CD4-positive, alpha-beta T cell (primary cell): Measurements from ENCODE around the gene KCMF1. TPM values are rescaled to one million over a fixed set of nuclear protein-coding genes. Genes with fewer than 3 reads are reported as not detected.

Experiments
- ATAC-seq: fragments of 200-7000 bp; cut with Tn5 transposase; one replicate; pipeline ENCODE4 v1.10.0; 2022; ENCODE audit warnings: mild to moderate bottlenecking; ENCODE audit not compliant: poor library complexity
- CTCF ChIA-PET: fragments of 350-600 bp; sonication (Branson Sonifier 250); formaldehyde crosslinking; loops from one replicate; lab custom pipeline; 2021; ENCODE audit warnings: antibody characterized with exemption, inconsistent platforms; lab: Charles Lee
- POLR2A ChIA-PET: fragments of 350-600 bp; sonication (Branson Sonifier 250); formaldehyde crosslinking; loops from one replicate; lab custom pipeline; 2021; ENCODE audit warnings: antibody characterized with exemption, inconsistent platforms; lab: Charles Lee
- DNase-seq, 14 experiments: peaks; one replicate each; pipeline ENCODE4 v3.0.0-alpha.2; 2013 to 2020; ENCODE audit warnings: mixed read lengths in 2 of 14
- H3K27ac ChIP-seq, 2 donors: one replicate each; pipeline versions ENCODE4 v1.5.1 to v1.7.0; 2013; ENCODE audit warnings: low read length in 2 of 2, low read depth in 1 of 2, mild to moderate bottlenecking in 1 of 2
- H3K27me3 ChIP-seq, 2 experiments: 1 replicate in 1 of 2; 2 replicates in 1 of 2; pipeline versions ENCODE4 v1.6.1 to v1.7.0; 2013; ENCODE audit warnings: low read length in 2 of 2, control low read depth in 1 of 2, mild to moderate bottlenecking in 1 of 2, moderate library complexity in 1 of 2; ENCODE audit not compliant: insufficient read depth in 2 of 2, control insufficient read depth in 1 of 2
- H3K36me3 ChIP-seq: one replicate; pipeline ENCODE4 v1.6.1; 2013; ENCODE audit warnings: low read length, control low read depth; ENCODE audit not compliant: insufficient read depth
- H3K4me1 ChIP-seq: one replicate; pipeline ENCODE4 v1.6.1; 2013; ENCODE audit warnings: low read length, control low read depth; ENCODE audit not compliant: insufficient read depth
- H3K4me3 ChIP-seq: one replicate; pipeline ENCODE4 v1.5.1; 2013; ENCODE audit warnings: mild to moderate bottlenecking, low read length, moderate library complexity
- H3K9me3 ChIP-seq, 2 experiments: 1 replicate in 1 of 2; 2 replicates in 1 of 2; pipeline versions ENCODE4 v1.6.1 to v1.7.0; 2013; ENCODE audit warnings: low read length in 2 of 2, mild to moderate bottlenecking in 2 of 2, control low read depth in 1 of 2, moderate library complexity in 1 of 2; ENCODE audit not compliant: control insufficient read depth in 1 of 2, insufficient read depth in 1 of 2
- H3K27ac Mint-ChIP-seq: one replicate; pipeline ENCODE4 v1.8.0; 2020; ENCODE audit warnings: mixed read lengths
- H3K27me3 Mint-ChIP-seq: one replicate; pipeline ENCODE4 v1.8.0; 2021; ENCODE audit warnings: mixed read lengths
- H3K36me3 Mint-ChIP-seq: one replicate; pipeline ENCODE4 v1.8.0; 2021; ENCODE audit warnings: low read depth, mixed read lengths
- H3K4me1 Mint-ChIP-seq: one replicate; pipeline ENCODE4 v1.8.0; 2021; ENCODE audit warnings: low read depth, mixed read lengths
- H3K4me3 Mint-ChIP-seq: one replicate; pipeline ENCODE4 v1.8.0; 2020; ENCODE audit warnings: mild to moderate bottlenecking, mixed read lengths
- H3K9me3 Mint-ChIP-seq: one replicate; pipeline ENCODE4 v1.8.0; 2020; ENCODE audit warnings: mixed read lengths
- intact Hi-C, 2 experiments: fragments of 100-400 bp; cut with DNase I in 1 of 2; cut with micrococcal nuclease in 1 of 2; formaldehyde crosslinking; loops; one replicate each; pipeline versions ENCODE4 v1.15.1 to v1.9.0; 2023 to 2025; cut with DNase I, micrococcal nuclease
- total RNA-seq, 174 experiments: library from RNA in 2 of 174; stranded (reverse) in 2 of 174; gene quantifications; one replicate each; pipeline ENCODE4 v1.2.3 and lab custom pipeline; 2021 to 2026
- TF ChIP-seq, protein P1 (sequence below): fragments of 200-600 bp; IDR thresholded peaks from one replicate; pipeline ENCODE4 v1.8.0; 2022; ENCODE audit warnings: antibody characterized with exemption, mild to moderate bottlenecking

The KCMF1 gene
- total RNA-seq, 2 experiments from 2014 or later, result 72.4 to 78.0 TPM

DNA sequence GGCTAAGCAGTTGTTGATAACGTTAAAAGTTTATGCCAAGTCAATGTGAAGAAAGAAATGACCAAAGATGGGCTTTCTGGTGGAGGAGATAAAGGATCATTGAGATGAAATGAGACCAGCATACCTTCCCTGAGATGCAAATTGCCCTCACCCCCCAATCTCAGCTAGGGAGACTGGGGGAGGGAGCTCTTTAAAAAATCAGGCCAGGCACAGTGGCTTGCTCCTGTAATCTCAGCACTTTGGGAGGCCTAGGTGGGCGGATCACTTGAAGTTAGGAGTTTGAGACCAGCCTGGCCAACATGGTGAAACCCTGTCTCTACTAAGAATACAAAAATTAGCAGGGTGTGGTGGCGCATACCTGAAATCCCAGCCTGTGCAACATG, 30.9 kb upstream of the KCMF1 start:
- peak overlapping the region; percentile 89 for H3K27ac Mint-ChIP-seq
- H3K36me3 ChIP-seq, result no peaks in the 10 kb centered on the region
- peak overlapping the region; percentile 66 for H3K4me3 Mint-ChIP-seq
- H3K4me1 Mint-ChIP-seq, result peaks cover 40% of the 10 kb centered on the region
- H3K9me3 Mint-ChIP-seq, result no peaks in the 10 kb centered on the region
- H3K9me3 ChIP-seq, result no peaks in the 10 kb centered on the region
- ChIA-PET POLR2A (interaction anchor here (0.8 to 4.7 kb wide), 19 partner anchors 10 to 387 kb away, joined by 3 to 70 read pairs (median 6); partner anchors contain the start of genes KCMF1, TGOLN2, TMSB10 and TRABD2A), CTCF (interaction anchor here (0.6 to 12.1 kb wide), 3 partner anchors 12 to 75 kb away, joined by 3 to 117 read pairs (median 4); no protein-coding TSS in a partner anchor)
- H3K4me1 ChIP-seq, result peaks cover 30% of the 10 kb centered on the region
- no peaks in the 10 kb centered on the region for H3K27me3 Mint-ChIP-seq
- peak overlapping the region; percentile 64 to 82 for H3K27ac ChIP-seq
- no peaks in the 10 kb centered on the region for H3K27me3 ChIP-seq
- peak overlapping the region; percentile 33 for H3K4me3 ChIP-seq
- ATAC-seq (no peak), DNase-seq (no peak)
- H3K36me3 Mint-ChIP-seq, result no peaks in the 10 kb centered on the region
- intact Hi-C loops, result no loop called here
- TF ChIP-seq, protein P1, sequence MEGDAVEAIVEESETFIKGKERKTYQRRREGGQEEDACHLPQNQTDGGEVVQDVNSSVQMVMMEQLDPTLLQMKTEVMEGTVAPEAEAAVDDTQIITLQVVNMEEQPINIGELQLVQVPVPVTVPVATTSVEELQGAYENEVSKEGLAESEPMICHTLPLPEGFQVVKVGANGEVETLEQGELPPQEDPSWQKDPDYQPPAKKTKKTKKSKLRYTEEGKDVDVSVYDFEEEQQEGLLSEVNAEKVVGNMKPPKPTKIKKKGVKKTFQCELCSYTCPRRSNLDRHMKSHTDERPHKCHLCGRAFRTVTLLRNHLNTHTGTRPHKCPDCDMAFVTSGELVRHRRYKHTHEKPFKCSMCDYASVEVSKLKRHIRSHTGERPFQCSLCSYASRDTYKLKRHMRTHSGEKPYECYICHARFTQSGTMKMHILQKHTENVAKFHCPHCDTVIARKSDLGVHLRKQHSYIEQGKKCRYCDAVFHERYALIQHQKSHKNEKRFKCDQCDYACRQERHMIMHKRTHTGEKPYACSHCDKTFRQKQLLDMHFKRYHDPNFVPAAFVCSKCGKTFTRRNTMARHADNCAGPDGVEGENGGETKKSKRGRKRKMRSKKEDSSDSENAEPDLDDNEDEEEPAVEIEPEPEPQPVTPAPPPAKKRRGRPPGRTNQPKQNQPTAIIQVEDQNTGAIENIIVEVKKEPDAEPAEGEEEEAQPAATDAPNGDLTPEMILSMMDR, result no peak

DNA sequence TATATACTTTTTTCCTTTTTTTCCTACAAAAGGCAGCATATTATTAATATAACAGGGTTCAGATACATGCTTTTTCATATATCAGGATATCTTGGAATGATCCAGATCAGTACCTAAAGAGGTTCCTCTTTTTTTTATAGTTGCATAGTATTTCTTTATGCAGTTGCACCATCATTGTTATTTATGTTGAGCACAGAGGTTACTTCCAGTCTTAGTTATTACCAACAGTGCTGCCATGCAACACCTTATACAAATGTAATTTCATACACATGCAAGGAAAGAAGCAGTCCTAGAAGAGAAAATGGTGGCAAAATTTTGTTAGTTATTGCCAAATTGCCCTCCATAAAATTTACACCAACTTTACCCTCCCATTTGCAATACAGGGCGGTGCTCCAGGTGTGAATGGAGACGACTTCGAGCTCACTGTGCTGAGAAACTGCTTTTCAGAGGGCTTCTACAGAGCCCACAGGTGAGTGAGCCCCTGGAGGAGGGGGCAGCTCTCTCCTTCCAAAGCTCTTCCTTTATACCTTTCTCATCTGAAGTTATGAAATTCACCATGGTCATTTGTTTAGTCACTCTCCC, 30.0 kb upstream of the KCMF1 start:
- DNase-seq, result no peak
- Histone ChIP-seq H3K27ac (no peak overlapping the region), H3K36me3 (no peaks in the 10 kb centered on the region), H3K27me3 (no peaks in the 10 kb centered on the region), H3K4me3 (no peak overlapping the region), H3K4me1 (peaks cover 38% of the 10 kb centered on the region), H3K9me3 (no peaks in the 10 kb centered on the region)
- H3K27ac Mint-ChIP-seq, result peak overlapping the region; percentile 36
- peaks cover 47% of the 10 kb centered on the region for H3K4me1 Mint-ChIP-seq
- H3K4me3 Mint-ChIP-seq, result no peak overlapping the region
- TF ChIP-seq, protein P1, result no peak
- no peaks in the 10 kb centered on the region for H3K36me3 Mint-ChIP-seq
- ChIA-PET CTCF (interaction anchor here (1.2 to 12.1 kb wide), 2 partner anchors 13 to 59 kb away, joined by 4 to 117 read pairs; no protein-coding TSS in a partner anchor), POLR2A (interaction anchor here (1.3 to 4.7 kb wide), 3 partner anchors 15 to 35 kb away, joined by 4 to 70 read pairs (median 23); partner anchors contain the start of genes KCMF1 and TMSB10)
- ATAC-seq, result no peak
- H3K27me3 Mint-ChIP-seq, result no peaks in the 10 kb centered on the region
- no peaks in the 10 kb centered on the region for H3K9me3 Mint-ChIP-seq
- intact Hi-C loops, result no loop called here

DNA sequence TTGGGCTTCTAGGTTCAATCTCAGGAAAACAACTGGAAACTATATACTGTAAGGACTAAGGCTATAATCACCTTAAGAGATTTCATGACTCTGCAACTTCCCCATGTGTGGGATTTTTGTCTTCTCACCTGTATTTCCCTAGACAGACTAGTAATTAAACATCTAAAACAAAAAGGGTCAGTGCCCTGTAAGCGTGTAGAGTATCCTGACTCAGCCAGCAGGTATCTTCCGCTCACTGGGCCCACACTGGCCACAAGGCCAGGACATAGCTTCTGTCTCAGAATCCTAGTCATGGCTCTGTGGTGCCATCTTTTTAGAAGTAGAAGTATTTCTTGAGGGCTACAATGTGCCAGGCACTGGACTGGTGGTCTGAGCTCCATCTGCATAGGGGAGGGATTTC, 28.8 kb upstream of the KCMF1 start:
- CTCF ChIA-PET, result interaction anchor here (12.1 kb wide), 1 partner anchor 14 kb away, joined by 117 read pairs; no protein-coding TSS in a partner anchor
- Histone ChIP-seq H3K4me1 (peaks cover 50% of the 10 kb centered on the region), H3K36me3 (no peaks in the 10 kb centered on the region), H3K9me3 (no peaks in the 10 kb centered on the region), H3K27me3 (no peaks in the 10 kb centered on the region), H3K4me3 (no peak overlapping the region), H3K27ac (no peak overlapping the region)
- Mint-ChIP-seq H3K9me3 (no peaks in the 10 kb centered on the region), H3K36me3 (no peaks in the 10 kb centered on the region), H3K27ac (no peak overlapping the region), H3K4me3 (no peak overlapping the region), H3K27me3 (no peaks in the 10 kb centered on the region), H3K4me1 (peaks cover 58% of the 10 kb centered on the region)
- POLR2A ChIA-PET, result interaction anchor here (0.7 kb wide), 1 partner anchor 442 kb away, joined by 3 read pairs; no protein-coding TSS in a partner anchor
- no peak for ATAC-seq
- DNase-seq, result no peak
- intact Hi-C loops, result loop anchor here in 1 of 2 experiments (2.0 kb wide), 1 partner anchor 13 kb away; no protein-coding TSS in a partner anchor
- TF ChIP-seq, protein P1, result no peak
